HG03575 (cell line): ENCODE results near the gene LRP5.

Experiments
- ATAC-seq: cut with Tn5 transposase; IDR thresholded peaks from one replicate; pipeline ENCODE4 v1.9.1; 2021; ENCODE audit not compliant: unreplicated experiment, insufficient number of reproducible peaks, low FRiP score; ENCODE audit errors: extremely low read depth

LRP5 gene

DNA sequence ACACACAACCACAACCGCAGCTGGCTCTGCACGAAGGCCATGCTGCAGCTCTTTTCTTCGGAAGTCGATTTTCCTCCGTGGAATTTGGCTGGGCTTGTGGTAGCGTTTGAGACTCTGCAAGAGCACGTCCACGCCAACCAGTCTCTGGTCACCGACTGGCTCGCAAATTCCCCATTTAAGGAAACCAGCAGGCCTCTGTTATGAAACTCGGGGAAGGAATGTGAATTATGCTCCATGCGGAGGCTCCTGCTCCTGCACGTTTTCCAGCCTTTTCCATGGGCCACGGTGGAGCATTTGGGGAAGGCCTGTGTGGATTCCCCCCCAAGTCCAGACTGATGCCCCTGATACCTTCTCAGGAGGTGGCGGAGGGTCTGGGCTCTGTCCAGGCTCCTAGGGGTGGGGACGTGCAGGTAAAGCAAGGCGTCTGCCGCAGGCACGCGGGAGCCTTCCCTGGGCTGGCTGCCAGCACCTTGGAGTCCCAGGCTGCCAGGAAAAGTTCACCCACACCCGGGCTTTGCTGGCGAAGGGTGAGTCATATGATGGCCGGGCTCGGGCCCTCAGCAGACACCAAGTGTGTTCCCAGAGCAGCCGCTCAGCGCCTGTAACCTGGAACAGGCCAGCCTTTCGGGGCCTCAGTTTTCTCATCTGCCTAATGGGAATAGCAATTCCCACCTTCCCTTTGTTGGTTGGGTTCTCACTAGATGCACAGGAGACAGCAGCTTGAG lies 41.9 kb downstream of the LRP5 start:
- ATAC-seq: no peak

DNA sequence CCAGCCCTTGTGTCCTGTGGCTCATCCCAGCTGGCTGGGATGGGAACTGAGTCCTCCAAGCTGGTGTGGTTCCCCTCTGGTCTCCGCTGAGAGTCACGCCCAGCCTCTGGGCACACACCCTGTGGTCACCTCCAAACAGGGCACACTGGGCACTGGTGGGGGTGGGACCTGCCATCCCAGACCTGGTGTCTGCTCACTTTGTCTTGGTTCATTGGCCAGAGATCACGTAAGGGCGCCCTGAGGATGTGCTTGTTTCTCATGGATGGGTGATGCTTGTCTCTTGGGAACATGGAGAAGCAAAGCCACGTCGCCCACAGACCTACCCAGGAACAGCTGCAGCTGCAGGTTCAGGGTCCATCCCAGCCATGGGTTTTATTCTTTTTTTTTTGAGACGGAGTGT lies 43.1 kb downstream of the LRP5 start:
- ATAC-seq: no peak

- ATAC-seq: no peak
Observed at GRCh38 chr11:68357568-68357967, 45.2 kb downstream of the LRP5 start.

- ATAC-seq: no peak
Observed at GRCh38 chr11:68358416-68358815, 46.0 kb downstream of the LRP5 start.

DNA sequence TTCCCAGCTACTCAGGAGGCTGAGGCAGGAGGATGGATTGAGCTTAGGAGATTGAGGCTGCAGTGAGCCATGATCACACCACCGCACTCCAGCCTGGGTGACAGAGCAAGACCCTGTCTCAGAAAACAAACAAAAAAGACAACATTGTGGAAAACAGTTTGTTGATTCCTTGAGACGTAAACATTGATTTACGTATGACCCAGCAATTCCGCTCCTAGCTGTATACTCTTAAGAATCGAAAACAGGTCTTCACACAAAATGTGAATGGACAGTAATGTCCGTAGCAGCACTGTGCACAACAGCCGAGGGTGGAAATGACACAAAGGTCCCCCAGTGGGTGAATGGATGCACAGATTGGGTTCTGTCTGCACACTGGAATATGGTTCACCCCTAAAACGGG lies 49.3 kb downstream of the LRP5 start:
- ATAC-seq: no peak

GRCh38 chr11:68362801-68363379 lies 50.5 kb downstream of the LRP5 start:
- ATAC-seq: no peak

DNA sequence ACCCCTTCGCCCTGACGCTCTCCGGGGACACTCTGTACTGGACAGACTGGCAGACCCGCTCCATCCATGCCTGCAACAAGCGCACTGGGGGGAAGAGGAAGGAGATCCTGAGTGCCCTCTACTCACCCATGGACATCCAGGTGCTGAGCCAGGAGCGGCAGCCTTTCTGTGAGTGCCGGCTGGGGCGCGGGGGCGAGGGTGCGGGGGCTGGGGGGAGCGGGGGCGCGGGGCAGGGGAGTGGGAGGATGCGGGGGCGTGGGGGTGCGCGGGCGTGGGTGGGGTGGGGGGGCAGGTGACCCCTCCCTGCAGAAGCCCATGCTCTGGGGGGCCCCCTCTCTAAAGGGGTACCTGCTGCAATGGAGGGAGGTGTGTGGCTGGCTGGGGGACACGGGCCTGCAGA lies 51.4 kb downstream of the LRP5 start:
- no peak for ATAC-seq

DNA sequence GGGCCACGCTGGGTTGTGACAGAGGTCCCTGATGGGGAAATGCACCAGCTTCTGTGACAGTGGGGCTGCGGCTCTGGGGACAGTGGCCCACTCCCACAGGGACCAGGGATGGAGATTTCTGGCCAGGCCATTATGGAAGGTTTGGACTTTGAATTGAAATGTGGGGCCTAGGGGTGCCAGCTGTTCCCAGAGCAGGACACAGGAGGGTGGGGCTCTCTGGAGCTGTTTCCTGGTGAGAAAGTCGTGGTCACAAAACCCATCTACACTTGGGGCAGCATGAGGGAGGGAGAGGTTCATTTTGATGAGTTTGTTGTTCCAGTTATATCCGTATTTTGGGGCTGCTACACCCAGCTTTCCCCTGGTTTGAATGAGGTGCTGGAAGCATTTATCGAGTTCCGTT lies 52.2 kb downstream of the LRP5 start:
- no peak for ATAC-seq

- no peak for ATAC-seq
Observed at GRCh38 chr11:68365943-68366435, 53.6 kb downstream of the LRP5 start.

GRCh38 chr11:68367252-68367651 lies 54.9 kb downstream of the LRP5 start:
- ATAC-seq: no peak

- no peak for ATAC-seq
Observed at GRCh38 chr11:68369756-68370155, 57.4 kb downstream of the LRP5 start.

GRCh38 chr11:68370211-68371111 lies 58.1 kb downstream of the LRP5 start:
- no peak for ATAC-seq

GRCh38 chr11:68371171-68372041 lies 59.0 kb downstream of the LRP5 start:
- ATAC-seq: no peak

DNA sequence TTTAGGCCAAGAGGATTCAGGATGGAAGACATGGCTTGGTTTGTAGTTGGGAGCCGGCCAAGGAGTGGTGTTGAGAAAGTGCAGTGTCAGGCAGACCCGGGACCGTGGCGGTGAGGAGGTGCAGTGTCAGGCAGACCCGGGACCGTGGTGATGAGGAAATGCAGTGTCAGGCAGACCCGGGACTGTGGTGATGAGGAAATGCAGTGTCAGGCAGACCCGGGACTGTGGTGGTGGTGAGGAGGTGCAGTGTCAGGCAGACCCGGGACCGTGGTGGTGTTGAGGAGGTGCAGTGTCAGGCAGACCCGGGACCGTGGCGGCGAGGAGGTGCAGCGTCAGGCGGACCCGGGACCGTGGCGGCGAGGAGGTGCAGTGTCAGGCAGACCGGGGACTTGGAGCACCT lies 59.7 kb downstream of the LRP5 start:
- ATAC-seq: no peak

GRCh38 chr11:68372625-68373024 lies 60.2 kb downstream of the LRP5 start:
- no peak for ATAC-seq

DNA sequence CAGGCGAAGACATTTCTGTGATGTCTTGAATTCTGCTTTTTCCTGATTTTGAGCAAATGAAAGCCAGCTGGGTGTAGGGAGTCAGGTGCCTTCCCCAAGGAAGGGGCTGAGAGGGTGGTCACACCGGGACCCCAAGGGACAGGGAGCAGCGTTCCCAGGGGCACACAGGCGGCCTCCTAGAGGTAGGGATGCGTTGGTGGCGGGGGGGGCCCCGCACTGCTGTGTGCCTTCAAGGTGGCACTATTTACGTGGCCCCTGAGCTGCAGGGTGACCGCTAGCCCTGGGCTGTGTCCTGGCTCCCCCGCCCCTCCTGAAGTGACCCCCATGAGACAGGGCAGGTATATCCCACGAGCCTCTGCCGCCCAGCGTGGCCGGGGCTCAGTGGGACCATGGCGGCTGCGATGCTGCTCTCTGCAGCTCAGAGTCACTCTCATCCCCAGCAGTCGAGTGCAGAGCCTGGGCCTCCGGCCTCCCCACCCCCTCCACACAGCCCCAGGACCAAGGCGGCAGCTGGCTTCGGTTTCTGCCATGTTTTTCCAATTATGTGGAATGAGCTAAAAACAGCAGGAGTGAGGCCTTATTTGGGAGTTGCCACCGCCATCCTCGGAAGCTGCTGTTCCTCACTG lies 60.9 kb downstream of the LRP5 start:
- ATAC-seq: no peak

DNA sequence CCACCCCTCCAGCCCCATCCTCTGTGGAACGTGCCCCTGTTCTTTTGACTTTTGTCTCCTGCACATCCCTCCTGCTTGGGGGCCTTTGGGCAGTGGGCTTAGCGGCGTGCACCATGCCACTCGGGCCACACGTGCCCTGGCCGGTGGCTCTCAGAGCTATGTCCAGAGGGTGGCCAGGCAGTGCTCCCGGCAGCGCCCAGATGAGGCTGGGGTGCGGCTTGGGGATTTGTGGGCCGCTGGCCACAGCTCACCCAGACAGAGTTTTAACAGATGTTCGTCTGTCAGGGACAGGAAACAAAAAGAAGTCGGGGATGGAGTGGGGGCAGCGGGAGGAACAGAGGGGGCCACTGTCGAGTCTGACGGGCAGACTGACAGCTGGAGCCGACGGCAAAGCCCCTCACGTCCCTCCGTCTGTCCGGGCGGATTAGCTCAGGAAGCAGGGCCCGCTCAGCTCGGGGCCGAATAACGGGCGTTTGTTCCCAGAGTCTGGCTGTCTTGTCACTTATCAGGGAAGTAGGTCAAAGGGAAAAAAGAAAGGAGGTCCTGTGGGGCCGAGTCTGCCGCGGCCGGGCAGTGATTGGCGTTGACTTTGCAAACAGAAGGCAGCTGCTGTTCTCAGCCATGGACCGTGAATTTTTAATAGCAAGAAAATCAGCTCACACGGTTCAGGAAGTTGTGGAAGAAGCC lies 61.6 kb downstream of the LRP5 start:
- no peak for ATAC-seq

- no peak for ATAC-seq
Observed at GRCh38 chr11:68374531-68374930, 62.1 kb downstream of the LRP5 start.
